RWPE2 (cell line): ENCODE measurements around the gene ADAM19.
A peak's percentile ranks its signal among the peaks of the same experiment; 100 is the strongest.

Experiments used
- ATAC-seq: fragments of 200-7000 bp; cut with Tn5 transposase; 3 replicates; pipeline ENCODE4 v1.9.1; 2021; ENCODE audit warnings: low read depth
- DNase-seq: peaks from one replicate; pipeline ENCODE4 v3.0.0-alpha.2; 2020; ENCODE audit warnings: low spot score
- H3K27ac ChIP-seq: fragments of 450-650 bp; 2 replicates; pipeline ENCODE4 v1.5.1; 2017; ENCODE audit warnings: mild to moderate bottlenecking; ENCODE audit not compliant: poor library complexity, severe bottlenecking
- H3K27me3 ChIP-seq: fragments of 250-450 bp; sonication (Bioruptor Pico); 2 replicates; pipeline ENCODE4 v1.5.1; 2021; ENCODE audit warnings: mild to moderate bottlenecking, moderate library complexity; ENCODE audit not compliant: insufficient read depth, poor library complexity, severe bottlenecking
- H3K36me3 ChIP-seq: fragments of 250-450 bp; sonication (Bioruptor Pico); 2 replicates; pipeline ENCODE4 v1.5.1; 2020; ENCODE audit warnings: low read depth, mild to moderate bottlenecking, moderate library complexity
- H3K4me1 ChIP-seq: fragments of 250-450 bp; sonication (Bioruptor Pico); 2 replicates; pipeline ENCODE4 v1.5.1; 2021; ENCODE audit warnings: mild to moderate bottlenecking, moderate library complexity; ENCODE audit not compliant: insufficient read depth, poor library complexity, severe bottlenecking
- H3K4me3 ChIP-seq: fragments of 250-450 bp; sonication (Bioruptor Pico); 2 replicates; pipeline ENCODE4 v1.5.1; 2021; ENCODE audit warnings: mild to moderate bottlenecking, moderate library complexity; ENCODE audit not compliant: severe bottlenecking
- H3K9me3 ChIP-seq: fragments of 250-450 bp; sonication (Bioruptor Pico); 2 replicates; pipeline ENCODE4 v1.5.1; 2021; ENCODE audit warnings: mild to moderate bottlenecking, moderate library complexity; ENCODE audit not compliant: severe bottlenecking
- CTCF ChIP-seq: fragments of 450-650 bp; IDR thresholded peaks from one replicate; pipeline ENCODE4 v1.5.1; 2017; ENCODE audit warnings: mild to moderate bottlenecking, moderate library complexity; ENCODE audit not compliant: poor library complexity, severe bottlenecking

ADAM19 gene

DNA sequence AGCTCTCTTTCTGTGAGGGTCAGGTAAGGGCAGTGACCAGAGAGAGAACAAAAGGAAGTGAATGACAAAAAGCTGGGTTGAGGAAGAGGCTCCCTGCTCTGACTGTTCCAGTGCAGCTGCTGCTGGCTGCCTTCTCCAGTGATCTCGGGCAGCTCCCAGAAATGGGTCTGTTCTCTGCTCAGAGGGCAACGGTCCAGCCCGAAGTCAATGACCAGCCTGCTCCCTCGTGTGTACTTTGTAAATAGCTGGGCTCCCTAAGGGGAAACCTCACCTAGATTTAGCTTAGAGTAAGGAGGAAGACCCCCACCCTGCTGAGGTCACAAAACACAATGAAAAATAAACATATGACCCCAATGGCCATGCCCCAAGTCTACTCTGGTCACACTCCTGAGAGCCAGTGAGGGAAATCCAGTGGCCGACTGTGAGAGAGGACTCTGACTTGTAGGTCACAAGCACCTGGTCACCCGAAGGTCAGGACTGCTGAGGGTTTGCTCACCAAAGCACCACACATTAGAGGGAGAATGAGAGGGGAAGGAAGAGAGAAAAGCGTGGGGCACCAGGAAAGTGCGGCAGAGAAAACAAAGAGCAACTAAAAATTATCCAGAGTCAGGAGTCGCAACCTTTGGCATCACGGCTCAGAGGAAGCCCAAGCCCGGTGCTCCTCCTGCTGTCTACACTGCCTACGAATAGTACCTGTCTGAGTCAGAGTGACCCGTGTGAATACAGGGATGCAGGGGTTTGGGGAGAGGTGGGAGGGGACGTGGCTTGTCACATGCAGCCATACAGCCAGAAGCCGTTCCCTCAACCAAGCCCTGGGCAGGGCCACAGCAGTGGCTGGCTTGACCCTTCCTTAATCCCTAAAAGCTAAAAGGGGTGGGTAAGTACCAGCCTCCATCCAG, 95.7 kb downstream of the ADAM19 start:
- no peaks in the 10 kb centered on the region for H3K9me3 ChIP-seq
- no peak overlapping the region for H3K4me3 ChIP-seq
- no peak overlapping the region for H3K27ac ChIP-seq
- ATAC-seq (no peak; the same call in 2 of the 3 replicates), DNase-seq (no peak)
- no peaks in the 10 kb centered on the region for H3K4me1 ChIP-seq
- no peaks in the 10 kb centered on the region for H3K27me3 ChIP-seq
- no peak for TF ChIP-seq CTCF
- no peaks in the 10 kb centered on the region; the same call in 1 of the 2 replicates for H3K36me3 ChIP-seq

GRCh38 chr5:157479166-157479565, 96.4 kb downstream of the ADAM19 start:
- Histone ChIP-seq H3K27ac (no peak overlapping the region), H3K9me3 (no peaks in the 10 kb centered on the region), H3K4me1 (no peaks in the 10 kb centered on the region), H3K4me3 (no peak overlapping the region), H3K27me3 (no peaks in the 10 kb centered on the region), H3K36me3 (no peaks in the 10 kb centered on the region; the same call in 1 of the 2 replicates)
- DNase-seq (no peak), ATAC-seq (peak; percentile 62; the same call in 2 of the 3 replicates)
- no peak for TF ChIP-seq CTCF

- Histone ChIP-seq H3K4me3 (no peak overlapping the region), H3K27ac (no peak overlapping the region), H3K27me3 (no peaks in the 10 kb centered on the region), H3K4me1 (no peaks in the 10 kb centered on the region), H3K36me3 (no peaks in the 10 kb centered on the region; the same call in 1 of the 2 replicates), H3K9me3 (no peaks in the 10 kb centered on the region)
- no peak for TF ChIP-seq CTCF
- DNase-seq (no peak), ATAC-seq (no peak)
Measured at GRCh38 chr5:157478726-157479125, 96.8 kb downstream of the ADAM19 start.

GRCh38 chr5:157477814-157478494, 97.6 kb downstream of the ADAM19 start:
- no peak for TF ChIP-seq CTCF
- no peak overlapping the region for H3K4me3 ChIP-seq
- no peaks in the 10 kb centered on the region for H3K4me1 ChIP-seq
- H3K27ac ChIP-seq, result no peak overlapping the region
- H3K9me3 ChIP-seq, result no peaks in the 10 kb centered on the region
- no peaks in the 10 kb centered on the region; the same call in 1 of the 2 replicates for H3K36me3 ChIP-seq
- DNase-seq, result no peak
- H3K27me3 ChIP-seq, result no peaks in the 10 kb centered on the region
- no peak for ATAC-seq
